ENCODE results near the gene ERN1.
A peak's percentile ranks its signal among the peaks of the same experiment; 100 is the strongest.
"Not testable (repeated sequence)": the region's sequence is repeated elsewhere in the genome, so short reads cannot be mapped to it uniquely, and the experiment has no call there.

The ERN1 gene

DNA sequence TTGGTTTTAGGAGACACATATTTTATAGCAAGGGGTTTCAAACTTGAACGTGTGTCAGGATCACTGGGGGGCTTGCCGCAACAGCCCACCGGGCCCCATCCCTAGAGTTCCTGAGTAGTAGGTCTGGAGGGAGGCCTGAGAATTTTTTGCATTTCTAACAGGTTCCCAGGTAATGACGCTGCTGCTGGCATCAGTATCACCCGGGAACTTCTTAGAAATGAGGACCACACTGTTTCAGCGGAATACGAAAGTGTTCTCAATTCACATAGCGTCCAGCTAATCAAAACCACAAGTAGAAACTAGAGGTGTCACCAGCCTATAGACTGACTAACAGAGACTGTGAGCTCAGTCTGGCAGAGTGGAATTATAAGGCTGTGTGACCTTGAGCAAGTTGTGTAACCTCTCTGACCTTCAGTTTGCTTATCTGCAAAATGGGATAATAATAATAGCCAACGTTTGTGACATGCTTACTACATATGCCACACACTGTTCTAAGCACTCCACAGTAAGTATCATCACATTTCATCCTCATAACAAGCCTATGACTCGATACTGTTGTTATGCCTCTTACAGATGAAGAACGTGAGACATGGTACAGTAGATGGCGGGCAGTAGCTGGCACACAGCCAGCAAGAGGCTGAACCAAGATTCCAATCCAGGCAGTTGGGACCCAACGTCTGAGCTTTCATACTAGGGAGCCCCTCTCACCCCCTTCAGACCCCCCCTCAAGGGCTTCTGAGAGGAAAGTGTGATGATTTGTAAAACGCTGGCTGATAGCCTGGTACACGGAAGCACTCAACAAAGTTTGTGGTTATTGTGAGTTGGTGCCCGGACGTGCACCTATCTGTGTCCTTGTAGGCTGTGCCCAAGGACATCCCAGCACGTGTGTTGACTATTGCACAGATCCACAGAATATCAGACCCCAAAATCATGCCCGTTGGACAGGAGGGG lies 104.9 kb downstream of the ERN1 start:
- no peak for DNase-seq (ENCODE audit: low spot score)

DNA sequence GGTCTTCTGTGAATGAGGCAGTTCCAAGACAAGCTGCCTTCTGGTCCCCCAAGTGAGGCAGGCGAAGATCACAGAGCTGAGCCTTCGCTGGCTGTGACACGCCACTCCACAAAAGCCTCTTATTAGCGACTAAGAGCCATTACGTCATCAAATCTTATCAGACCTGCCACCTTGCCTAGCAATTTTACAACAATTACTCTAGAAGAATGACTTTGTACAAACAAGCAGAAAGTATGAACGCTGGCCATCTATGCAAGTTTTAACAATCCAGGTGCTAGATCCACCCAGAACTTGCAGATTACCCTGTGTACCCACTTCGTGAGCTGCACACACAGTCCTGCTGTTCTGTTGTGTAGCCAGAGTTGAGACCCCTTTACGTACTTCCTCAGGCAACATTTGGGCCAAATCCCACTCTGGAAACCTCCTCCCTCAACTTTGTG lies 105.7 kb downstream of the ERN1 start:
- no peak for DNase-seq (ENCODE audit: low spot score)

DNA sequence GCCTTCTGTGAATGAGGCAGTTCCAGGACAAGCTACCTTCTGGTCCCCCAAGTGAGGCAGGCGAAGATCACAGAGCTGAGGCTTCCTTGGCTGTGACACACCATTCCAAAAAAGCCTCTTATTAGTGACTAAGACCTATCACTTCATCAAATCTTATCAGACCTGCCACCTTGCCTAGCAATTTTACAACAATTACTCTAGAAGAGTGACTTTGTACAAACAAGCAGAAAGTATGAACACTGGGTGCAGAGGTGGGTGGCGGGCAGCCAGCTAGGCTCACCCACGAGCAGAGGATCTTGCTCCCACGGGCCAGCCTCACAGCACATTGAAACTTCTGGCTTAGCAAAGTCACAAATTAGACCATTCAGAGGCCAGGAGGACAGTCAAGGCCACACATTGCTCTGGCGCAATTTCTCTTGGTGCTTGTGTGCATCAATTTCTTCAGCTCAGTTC lies 107.3 kb downstream of the ERN1 start:
- DNase-seq (ENCODE audit: low spot score): no peak

DNA sequence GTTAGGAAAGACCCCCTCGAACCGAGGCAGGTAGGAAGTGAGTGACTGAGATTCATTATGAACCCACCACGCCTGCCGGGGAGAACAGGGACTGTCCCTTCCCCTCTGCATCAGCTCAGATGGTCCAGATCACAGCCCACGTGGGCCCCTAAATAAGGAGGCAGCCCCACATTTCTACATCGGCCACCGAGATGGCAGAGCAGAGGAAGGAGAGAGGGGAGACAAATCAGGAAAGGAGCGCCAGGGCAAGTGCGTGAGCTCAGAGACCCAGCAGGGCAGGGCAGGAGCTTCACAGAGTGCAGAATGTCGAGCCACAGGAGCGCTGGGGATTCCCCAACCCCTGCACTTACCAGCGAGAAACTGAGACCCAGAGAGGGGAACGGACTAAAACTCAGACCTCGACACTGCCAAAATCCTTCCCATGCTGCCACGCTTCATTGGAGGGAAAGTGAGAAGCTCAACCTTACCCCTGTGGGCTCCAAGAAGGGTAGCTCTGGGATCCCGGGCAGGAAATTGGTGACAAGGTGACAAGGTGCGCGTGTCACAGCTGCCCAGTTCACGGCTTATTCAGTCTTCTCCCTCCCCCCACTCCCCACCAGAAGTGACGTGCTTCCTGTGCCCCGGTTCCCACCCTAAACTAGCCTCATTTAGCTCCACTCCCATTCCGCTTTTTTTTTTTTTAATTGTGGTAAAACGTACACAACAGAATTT lies 109.7 kb downstream of the ERN1 start, which contains the start of gene ICAM2:
TSS of gene ICAM2 (minus strand) at position 578 of the 711 bp plus-strand sequence. CDS start 13,942 bp downstream, outside the sequence.
- DNase-seq (ENCODE audit: low spot score): peak; percentile 52

DNA sequence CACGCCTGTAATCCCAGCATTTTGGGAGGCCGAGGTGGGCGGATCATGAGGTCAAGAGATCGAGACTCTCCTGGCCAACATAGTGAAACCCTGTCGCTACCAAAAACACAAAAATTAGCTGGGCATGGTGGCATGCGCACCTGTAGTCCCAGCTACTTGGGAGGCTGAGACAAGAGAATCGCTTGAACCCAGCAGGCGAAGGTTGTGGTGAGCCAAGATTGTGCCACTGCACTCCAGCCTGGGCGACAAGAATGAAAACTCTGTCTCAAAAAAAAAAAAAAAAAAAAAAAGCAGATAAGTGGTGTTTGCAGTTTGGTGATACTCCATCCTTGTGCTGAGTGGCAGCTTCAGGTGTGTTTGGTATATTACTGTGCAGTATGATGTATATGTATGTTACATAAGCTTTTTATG lies 110.4 kb downstream of the ERN1 start:
- not testable (repeated sequence) for DNase-seq (ENCODE audit: low spot score)

DNA sequence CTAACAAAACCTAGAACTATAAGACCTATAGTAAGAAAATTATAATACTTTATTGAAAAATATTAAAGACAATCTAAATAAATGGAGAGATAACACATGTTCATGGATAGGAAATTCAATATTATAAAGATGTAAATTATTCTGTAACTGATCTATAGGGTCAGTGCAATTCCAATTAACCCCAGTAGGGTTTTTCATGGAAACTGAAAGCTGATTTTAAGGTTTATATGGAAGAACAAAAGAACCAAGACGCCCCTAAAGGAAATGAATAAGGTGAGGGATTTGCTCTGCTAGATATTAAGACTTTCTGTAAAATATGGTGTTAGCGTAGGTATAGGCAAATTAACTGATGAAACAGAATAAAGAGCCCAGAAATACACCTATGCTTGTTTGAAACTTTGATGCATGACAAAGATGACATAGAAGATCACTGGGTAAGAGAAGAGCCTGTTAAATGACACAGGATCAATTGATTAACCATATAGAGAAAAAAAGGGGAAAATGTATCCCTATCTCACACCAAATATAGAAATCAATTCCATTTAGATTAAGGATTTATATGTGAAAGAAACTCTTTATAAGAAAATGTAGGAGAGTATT lies 112.5 kb downstream of the ERN1 start:
- no peak for DNase-seq (ENCODE audit: low spot score)

DNA sequence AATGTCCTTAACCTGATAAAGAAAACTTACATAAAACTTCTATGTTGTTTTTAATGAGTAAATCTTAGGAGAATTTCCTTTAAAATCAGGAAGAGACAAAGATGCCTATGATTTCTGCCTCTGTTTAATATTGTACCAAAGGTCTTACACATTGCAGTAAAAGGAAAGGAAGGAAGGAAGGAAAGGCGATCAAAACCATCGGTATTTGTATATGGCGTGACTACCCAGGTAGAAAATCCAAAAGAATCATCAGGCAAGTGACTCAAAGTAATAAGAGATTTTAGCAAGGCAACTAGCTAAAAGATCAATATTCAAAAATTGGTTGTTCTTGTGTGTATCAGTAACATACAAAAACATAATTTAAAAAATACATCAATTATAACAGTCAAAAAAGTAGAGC lies 113.0 kb downstream of the ERN1 start:
- DNase-seq (ENCODE audit: low spot score): no peak

DNA sequence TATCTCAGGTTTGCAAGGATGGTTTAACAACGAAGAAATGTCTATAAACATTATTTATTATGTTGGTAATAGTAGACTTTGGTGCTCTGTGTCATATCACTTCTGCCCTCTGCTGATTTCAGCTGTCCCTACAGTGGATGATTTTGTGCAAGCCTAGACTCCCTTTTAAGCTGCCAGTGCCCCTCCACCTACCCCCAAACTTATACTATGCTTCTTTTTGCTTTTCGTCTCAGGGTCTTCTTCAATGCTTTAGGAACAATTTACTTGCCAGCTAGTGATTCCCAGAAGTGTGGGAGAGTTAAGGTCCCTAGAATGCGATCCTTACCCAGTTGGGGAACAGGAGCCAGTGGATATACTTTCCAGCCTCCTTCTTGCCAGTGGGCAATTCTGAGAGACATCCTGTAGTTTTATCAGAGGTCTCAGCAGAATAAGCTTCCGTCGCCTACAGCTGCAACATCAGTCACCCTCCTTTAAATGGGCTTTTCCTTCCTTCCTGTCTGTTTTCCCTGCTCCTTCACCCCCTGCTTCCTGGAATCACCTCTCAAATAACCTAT lies 113.6 kb downstream of the ERN1 start:
- DNase-seq (ENCODE audit: low spot score): no peak

DNA sequence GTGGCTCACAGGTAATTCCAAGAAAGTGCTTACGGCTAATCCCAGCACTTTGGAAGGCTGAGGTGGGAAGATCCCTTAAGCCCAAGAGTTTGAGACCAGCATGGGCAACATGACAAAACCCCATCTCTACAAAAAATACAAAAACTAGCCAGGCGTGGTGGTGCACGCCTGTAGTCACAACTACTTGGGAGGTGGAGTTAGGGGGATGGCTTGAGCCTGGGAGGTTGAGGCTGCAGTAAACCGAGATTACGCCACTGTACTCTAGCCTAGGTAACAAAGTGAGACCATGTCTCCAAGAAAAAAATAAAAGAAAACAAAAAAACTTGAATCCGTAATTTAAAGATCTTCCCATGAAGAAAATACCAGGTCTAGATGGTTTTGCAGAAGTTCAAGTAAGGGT lies 114.5 kb downstream of the ERN1 start:
- no peak for DNase-seq (ENCODE audit: low spot score)

DNA sequence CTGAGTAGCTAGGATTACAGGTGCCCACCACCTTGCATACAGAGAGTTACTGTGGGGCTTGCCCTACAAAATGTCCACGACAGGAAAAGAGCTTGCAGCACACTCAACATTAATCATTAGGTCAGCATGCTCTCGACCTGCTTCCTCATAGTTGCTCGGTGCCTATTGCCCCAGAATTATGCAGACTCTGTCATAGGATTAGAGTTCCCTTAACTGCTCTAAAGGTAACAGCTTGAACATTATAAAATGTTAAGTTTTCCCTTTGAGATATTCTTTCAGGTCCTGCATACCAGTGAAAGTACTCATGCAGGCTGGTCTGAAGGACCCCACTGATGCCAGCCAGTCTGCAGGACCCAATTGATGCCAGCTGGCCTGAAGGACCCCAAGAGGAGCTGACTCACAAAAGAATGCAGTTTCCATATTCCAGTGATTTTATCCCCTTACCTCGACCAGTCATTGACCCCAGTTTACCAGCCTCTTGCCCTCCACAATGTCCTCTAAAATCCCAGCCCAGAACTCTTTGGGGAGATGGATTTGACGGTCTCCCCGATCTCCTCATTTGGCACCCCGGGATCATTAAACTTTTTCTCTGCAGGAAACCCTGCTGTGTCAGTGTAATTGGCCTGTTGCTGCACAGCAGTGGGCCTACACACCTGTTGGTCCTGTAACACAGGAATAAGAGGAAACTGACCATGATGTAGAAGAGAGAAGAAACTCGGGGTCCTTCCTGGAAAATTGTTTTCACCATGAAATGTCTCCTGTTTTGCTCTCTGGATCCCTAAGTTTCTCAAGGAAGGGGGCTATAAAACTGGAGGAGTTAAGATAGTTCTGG lies 120.2 kb downstream of the ERN1 start:
- DNase-seq (ENCODE audit: low spot score): no peak

DNA sequence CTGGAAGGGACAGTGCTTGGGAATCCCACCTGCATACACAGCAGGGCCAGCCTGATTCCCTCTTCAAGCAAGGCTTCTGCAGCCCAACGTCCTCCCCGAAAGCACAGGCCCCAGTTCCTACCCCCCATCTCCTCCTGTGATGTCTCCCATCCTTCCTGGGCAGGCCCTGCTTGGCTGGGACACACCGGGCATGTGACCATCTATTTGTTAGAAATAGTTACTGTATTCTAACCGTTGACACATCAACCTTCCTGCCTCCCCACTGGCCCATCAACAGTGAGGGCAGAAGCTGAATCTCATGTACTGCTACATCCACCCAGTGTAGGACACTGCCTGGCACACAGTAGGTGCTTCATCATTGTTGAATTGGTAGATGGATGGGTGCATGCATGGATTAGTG lies 121.1 kb downstream of the ERN1 start:
- no peak for DNase-seq (ENCODE audit: low spot score)

DNA sequence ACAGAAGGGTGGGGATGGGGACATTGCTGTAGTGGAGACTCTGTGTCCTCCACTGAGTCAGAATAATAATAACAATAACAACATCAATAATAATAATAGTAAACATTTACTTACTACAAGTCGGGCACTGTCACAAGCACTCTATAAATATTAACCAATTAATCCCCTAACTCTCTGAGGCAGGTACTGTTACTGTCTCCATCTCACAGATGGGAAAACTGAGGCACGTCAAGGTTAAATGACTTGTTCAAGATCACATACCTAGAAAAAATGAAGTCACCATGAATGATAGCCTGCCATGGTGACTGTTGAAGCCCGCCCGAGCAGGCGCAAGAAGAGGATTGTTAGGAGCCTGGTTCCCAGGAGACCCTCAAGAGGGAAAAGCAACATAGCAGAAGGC lies 121.6 kb downstream of the ERN1 start:
- no peak for DNase-seq (ENCODE audit: low spot score)

DNA sequence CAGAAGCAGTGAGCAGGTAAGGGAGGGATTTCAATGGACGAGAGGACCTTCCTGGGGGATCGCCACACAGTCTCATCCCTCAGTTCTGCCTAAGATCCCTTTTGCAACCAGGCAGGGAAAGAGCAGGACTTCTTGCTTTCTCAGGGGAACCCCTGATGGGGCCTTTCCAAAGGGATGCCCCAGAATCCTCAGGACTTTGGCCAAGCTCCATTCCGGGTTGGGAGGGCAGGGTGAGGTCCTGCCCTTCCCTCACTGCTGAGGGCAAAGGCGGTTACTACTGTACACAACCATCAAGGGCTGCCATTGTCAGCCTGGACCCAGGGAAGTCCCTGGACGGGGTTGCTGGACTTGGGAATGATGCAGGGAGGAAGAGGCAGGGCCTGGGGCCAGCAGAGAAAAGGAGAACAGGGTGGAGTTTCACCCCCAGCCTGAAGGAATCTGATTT lies 122.1 kb downstream of the ERN1 start:
- DNase-seq (ENCODE audit: low spot score): no peak

DNA sequence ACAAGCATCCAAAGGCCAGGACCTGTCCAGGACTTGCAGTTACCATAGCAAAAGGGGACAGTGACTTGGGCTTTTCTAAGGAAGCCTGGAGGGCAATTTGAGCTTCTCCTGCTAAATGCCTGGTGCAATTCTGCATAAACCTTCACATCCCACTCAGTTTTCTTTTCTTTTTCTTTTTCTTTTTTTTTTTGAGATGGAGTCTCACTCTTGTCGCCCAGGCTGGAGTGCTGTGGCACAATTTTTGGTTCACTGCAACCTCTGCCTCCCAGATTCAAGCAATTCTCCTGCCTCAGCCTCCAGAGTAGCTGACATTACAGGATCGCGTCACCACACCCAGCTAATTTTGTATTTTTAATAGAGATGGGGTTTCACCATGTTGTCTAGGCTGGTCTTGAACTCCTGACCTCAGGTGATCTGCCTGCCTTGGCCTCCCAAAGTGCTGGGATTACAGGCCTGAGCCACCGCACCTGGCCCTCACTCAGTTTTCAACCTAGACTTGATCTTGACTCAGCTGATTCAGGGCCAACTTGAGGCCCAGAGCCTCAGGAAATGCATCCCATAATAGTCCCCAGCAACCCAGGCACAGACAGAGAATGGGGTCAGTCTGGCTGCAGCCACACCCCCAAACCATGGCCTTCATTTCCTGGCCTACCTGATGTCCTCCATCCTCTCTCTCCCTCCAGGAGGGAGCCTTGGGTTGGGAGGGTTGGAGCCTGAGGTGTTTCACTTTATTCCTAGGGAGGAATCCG lies 122.7 kb downstream of the ERN1 start:
- not testable (repeated sequence) for DNase-seq (ENCODE audit: low spot score)

DNA sequence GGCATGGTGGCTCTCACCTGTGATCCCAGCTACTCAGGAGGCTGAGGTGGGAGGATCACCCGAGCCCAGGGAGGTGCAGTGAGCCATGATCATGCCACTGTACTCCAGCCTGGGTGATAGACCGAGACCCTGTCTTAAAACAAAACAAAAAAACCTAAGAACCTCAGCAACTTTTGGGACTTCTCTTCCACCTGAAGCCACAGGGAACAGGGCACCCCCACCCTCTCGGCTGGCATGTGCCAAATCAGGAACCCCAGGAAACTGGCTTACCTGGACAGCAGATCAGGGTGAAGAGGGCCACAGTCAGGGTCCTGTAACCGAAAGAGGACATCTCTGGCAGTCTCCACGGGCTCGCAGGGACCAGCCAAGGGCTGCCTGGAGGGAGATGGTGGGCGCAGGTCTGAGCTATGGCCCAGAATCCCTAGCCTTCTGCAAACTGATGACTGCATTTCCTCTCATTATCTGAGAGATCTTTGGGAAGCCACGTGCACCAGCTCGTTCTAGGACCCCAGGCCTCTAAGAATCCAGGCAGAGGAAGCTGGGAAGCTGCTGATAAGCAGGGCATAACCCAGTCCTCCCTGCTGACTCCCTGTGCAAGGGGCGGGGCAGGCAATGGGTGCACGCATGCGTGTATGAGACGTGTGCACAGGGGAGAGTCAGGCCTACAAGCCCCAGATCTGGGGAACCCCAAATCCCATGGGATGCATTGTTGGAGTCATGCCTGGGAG lies 123.4 kb downstream of the ERN1 start:
- DNase-seq (ENCODE audit: low spot score): no peak

DNA sequence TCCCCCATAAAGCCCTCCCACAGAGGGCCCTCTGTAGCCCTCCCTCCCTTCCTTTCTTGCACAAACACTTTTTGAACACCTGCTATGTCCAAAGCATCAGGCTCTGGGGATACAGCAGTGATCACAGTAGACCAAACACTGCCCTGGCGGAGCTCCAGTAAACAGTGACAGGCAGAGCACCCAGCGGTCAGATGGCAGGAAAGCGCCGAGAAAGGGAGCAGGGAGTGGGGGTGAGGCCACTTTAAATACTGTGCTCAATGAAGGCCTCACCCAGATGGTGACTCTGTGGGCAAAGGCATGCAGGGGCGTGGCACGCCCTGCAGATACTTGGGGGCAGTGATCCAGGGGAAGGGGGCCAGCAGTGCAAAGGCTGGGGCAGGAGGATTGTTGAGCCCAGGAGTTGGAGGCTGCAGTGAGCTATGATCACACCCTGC lies 124.2 kb downstream of the ERN1 start:
- no peak for DNase-seq (ENCODE audit: low spot score)

DNA sequence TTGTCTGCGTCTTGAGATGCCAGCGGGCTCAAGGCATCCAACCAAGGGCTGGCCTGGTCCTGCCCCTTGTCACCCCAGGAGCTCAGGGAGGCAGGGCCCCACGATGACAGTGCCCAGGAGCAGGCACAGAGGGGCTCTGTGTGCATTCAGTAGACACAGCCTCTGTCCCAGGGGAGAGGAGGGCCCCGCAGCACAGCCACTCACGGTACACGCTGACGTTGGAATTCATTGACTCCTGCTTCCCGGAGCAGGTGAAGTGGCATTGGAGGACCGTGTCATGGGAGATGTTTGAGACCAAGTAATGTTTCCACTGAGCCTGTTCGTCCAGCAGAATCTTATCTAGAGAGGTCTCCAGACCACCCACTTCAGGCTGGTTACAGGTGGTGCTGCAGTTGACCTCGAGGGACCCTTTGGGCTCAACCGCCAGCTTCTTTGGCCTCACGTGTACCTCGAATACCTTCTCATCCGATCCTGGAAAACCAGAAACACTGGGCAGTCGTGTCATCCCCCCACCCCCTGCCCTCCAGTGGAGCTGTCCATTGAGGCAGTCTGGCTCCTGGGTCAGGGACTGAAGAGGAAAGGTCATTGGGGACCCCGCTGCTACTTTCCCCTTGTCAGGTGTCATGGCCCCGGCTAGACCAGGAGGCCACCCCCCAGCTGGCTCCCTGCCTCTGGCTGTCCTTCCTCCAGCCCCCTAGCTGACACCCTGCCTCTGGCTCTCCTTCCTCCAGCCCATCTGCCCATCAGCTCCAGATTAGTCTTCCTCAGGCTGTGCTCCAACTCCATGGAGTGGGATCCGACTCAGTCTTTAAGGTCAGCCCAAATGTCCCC lies 124.8 kb downstream of the ERN1 start:
- DNase-seq (ENCODE audit: low spot score): no peak

DNA sequence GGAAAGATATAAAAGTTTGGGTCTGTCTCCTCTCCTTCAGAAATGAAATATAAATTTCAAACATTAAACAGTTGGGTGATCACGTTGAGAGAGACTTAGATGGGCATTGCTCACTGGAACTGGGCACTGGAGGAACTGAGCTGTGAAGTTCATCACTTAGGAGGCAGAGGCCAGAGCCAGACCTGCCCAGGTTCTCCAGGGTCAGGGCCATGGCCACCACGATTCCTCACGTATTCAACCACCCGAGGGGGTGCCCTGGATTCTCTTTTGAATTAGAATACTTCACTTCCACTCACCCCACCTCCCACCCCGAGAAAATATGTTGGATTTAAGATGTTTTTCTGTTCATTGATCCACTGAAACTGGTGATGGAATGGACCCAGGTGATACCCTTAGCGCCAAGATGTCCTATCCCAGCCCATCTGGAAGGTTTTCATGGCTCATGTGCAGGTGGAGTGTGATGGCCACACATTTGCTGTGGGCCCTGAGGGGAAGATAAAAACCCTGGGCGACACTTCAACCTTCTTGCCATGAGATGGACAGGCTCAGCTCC lies 125.7 kb downstream of the ERN1 start:
- no peak for DNase-seq (ENCODE audit: low spot score)

All from germinal center (tissue), 1 donor.